ENCODE measurements around the gene TMPRSS5.
"Not testable (repeated sequence)": the region's sequence is repeated elsewhere in the genome, so short reads cannot be mapped to it uniquely, and the experiment has no call there.

The TMPRSS5 gene

GRCh38 chr11:113705871-113706655 lies at the start of gene TMPRSS5:
Gene TMPRSS5 (minus strand): TSS chr11:113706308. CDS start chr11:113706224, 84 bp downstream.
- no peak for DNase-seq (ENCODE audit: low read depth)

GRCh38 chr11:113752932-113753331 lies 46.8 kb upstream of the TMPRSS5 start:
- no peak for DNase-seq (ENCODE audit: low read depth)

- DNase-seq (ENCODE audit: low read depth): no peak
These were observed 30.2 kb upstream of the TMPRSS5 start for GRCh38 chr11:113736323-113736722.

- no peak for DNase-seq (ENCODE audit: low read depth)
These were observed 26.0 kb upstream of the TMPRSS5 start for GRCh38 chr11:113732092-113732491.

GRCh38 chr11:113730887-113731726 lies 25.0 kb upstream of the TMPRSS5 start:
- no peak for DNase-seq (ENCODE audit: low read depth)

- no peak for DNase-seq (ENCODE audit: low read depth)
These were observed 23.3 kb upstream of the TMPRSS5 start for GRCh38 chr11:113729456-113729855.

- DNase-seq (ENCODE audit: low read depth): no peak
These were observed 22.7 kb upstream of the TMPRSS5 start for GRCh38 chr11:113728814-113729213.

- DNase-seq (ENCODE audit: low read depth): no peak
These were observed 19.8 kb upstream of the TMPRSS5 start for GRCh38 chr11:113725913-113726312.

- no peak for DNase-seq (ENCODE audit: low read depth)
These were observed 19.3 kb upstream of the TMPRSS5 start for GRCh38 chr11:113725407-113725806.

- no peak for DNase-seq (ENCODE audit: low read depth)
These were observed 18.7 kb upstream of the TMPRSS5 start for GRCh38 chr11:113724778-113725177.

GRCh38 chr11:113723787-113724186 lies 17.7 kb upstream of the TMPRSS5 start:
- no peak for DNase-seq (ENCODE audit: low read depth)

- no peak for DNase-seq (ENCODE audit: low read depth)
These were observed 16.8 kb upstream of the TMPRSS5 start for GRCh38 chr11:113722934-113723333.

GRCh38 chr11:113722221-113722620 lies 16.1 kb upstream of the TMPRSS5 start:
- no peak for DNase-seq (ENCODE audit: low read depth)

GRCh38 chr11:113721462-113722066 lies 15.5 kb upstream of the TMPRSS5 start:
- DNase-seq (ENCODE audit: low read depth): no peak

GRCh38 chr11:113720478-113720877 lies 14.4 kb upstream of the TMPRSS5 start:
- not testable (repeated sequence) for DNase-seq (ENCODE audit: low read depth)

GRCh38 chr11:113715882-113716625 lies 9.9 kb upstream of the TMPRSS5 start:
- no peak for DNase-seq (ENCODE audit: low read depth)

GRCh38 chr11:113715273-113715672 lies 9.2 kb upstream of the TMPRSS5 start:
- DNase-seq (ENCODE audit: low read depth): no peak

GRCh38 chr11:113710989-113711388 lies 4.9 kb upstream of the TMPRSS5 start:
- DNase-seq (ENCODE audit: low read depth): no peak

- not testable (repeated sequence) for DNase-seq (ENCODE audit: low read depth)
These were observed 2.6 kb downstream of the TMPRSS5 start for GRCh38 chr11:113703551-113703950.

- DNase-seq (ENCODE audit: low read depth): no peak
These were observed 4.6 kb downstream of the TMPRSS5 start for GRCh38 chr11:113701491-113701890.

GRCh38 chr11:113698515-113698914 lies 7.6 kb downstream of the TMPRSS5 start:
- DNase-seq (ENCODE audit: low read depth): no peak
